GM21515 (cell line): Measurements from ENCODE around the gene GNG2.

Experiments used
- ATAC-seq: cut with Tn5 transposase; IDR thresholded peaks from one replicate; pipeline ENCODE4 v1.9.1; 2021; ENCODE audit not compliant: unreplicated experiment

The GNG2 gene

DNA sequence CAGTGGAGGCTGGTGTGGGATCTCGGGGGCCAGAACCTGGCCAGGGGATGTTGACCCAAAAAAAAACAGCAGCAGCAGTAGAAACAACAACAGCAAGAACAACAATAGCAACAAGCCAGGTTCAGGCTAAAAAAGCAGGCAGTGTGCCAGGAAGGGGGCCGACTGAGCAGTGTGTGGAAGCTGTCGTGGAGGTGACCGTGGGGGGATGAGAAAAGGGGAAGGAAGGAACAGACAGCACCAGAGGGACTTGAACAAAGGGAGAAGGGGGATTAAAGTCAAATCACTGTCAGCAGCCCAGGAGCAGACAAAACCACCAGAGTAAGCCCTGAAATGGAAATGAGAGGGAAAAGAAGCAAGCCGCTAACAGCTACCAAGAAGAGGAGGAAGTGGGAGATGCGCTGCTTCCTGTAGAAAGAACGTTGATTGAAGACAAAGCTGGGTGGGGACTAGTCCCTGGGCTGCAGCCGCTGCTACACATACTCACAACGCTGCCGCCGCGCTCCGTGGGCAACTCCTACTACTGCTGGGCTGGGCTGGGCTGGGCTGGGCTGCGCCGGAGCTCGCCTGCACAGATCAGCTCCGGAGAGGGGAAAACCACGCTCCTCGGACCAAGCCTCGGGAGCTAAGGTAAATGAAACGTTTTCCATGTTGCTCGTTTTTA is at the start of gene GNG2:
GNG2 (plus strand) TSS at position 449 of the 661 bp plus-strand sequence. CDS start 90,067 bp downstream, outside the sequence.
- peak; percentile 90 for ATAC-seq

GRCh38 chr14:51811706-51812105 is 48.7 kb upstream of the GNG2 start:
- ATAC-seq: no peak

GRCh38 chr14:51816031-51816430 is 44.4 kb upstream of the GNG2 start:
- no peak for ATAC-seq

DNA sequence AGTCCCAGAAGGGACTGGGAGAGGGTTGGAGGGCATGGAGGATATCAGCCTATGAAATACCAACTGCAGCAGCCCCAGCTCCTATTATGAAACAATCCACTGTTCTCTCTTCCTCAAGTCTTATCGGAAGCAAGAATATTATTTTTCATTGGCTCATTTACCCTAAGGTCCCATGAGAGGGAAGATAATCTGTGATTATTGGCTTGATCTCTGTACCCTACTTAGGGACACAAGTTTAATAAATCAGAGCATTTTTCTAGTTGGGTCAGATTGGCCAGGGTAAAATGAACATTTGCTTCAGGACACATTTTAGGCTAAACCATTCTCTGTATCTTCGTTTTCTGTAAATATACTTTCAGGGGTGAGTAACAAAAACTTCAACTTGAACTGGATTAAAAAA is 43.1 kb upstream of the GNG2 start:
- ATAC-seq: no peak

DNA sequence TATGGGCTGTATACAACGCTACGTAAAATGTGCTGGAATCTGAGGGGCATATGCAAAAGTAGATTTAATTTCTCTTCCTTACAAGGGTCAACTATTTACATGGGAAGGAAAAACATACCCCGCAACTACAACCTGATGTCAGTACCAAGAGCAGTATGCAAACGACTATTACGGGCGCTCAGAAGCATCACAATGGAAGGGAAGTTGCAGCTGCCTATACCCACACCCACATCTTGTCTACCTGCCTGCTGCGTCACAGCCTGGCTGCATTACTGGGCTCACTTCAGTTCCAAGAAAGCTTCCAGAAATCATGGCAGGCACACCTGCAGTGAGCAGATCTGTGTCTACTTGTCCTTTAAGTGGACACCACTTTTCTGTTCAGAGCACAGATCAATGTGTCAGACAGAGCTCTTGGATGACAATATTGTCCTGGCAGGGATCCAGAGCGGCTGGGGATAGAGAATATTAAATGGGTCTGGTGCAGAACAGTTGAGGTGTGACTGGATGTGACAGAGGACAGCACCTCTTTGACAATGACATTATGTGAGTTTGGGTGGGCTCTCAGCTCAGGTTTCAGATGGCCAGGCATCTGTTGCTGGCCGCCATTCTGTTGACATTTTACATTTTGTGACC is 41.5 kb upstream of the GNG2 start:
- no peak for ATAC-seq

GRCh38 chr14:51821822-51822221 is 38.6 kb upstream of the GNG2 start:
- ATAC-seq: no peak

DNA sequence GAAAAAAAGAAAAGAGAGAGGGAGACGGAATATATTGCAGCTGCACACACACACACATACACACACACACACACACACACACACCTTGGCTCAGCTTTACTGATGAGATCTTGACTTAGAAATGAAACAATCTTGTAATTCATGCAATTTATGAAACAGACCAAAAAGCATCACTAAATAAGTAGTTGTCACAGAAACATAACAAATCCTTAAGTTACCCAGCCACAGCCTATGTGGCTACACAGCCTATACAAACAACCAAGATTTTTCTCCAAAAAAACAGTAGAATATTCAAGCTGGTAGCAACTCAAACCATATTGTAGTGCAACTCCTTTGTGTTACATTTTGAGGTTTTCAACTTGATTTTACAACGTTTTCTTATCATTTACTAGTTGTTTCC is 37.9 kb upstream of the GNG2 start:
- ATAC-seq: no peak

DNA sequence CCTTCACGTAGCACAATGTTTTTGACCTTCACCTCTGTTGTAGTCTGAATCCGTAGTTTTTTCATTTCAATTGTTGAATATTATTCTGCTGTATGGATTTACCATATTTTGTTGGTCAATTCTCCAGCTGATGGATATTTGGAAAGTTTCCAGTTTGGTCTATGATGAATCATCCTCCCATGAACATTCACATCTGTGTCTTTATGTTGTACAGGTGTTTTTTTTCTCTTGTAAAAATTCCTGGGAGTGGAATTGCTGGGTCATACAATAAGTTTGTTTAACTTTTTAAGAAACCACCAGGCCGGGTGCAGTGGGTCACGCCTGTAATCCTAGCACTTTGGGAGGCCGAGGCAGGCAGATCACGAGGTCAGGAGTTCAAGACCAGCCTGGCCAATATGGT is 36.7 kb upstream of the GNG2 start:
- ATAC-seq: no peak

- ATAC-seq: no peak
These were observed 36.2 kb upstream of the GNG2 start for GRCh38 chr14:51824191-51824590.

- ATAC-seq: no peak
These were observed 34.5 kb upstream of the GNG2 start for GRCh38 chr14:51825926-51826325.

DNA sequence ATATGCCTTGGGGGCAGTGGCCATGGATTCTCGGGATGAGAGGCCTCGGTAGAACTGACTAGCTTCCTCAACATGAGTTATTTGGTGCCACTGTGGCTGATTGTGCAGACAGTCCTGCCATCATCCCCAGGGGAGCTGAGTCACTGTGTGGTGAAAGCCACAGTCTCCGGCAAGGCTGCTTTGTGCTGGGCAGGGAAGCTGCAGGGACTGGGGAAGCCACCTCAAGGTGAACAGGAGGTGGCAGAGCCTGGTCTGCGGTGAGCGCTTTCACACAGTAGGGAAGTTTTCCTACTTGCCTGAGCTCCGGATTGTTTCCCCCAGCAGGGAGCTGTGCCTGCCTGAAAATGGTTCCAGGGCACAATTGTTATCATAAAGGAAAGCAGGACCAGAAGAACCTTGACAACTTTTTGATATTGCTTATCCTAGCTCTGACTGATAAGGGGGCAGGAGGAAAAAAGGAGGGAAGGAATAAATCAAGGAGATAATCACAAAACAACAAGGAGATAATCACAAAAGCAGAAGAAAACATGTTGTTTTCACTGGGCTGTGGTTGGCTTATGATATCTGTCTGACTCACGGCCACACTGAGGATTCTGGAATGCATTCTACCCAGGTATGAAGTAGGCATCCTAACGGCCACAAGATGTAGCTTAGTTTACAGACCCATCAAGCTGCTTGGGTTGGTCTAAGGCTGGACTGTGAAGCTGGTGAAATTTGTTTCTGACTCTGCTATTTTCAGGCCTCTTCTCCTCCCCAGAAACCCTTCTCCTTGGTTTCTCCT is 32.2 kb upstream of the GNG2 start:
- ATAC-seq: peak; percentile 65

DNA sequence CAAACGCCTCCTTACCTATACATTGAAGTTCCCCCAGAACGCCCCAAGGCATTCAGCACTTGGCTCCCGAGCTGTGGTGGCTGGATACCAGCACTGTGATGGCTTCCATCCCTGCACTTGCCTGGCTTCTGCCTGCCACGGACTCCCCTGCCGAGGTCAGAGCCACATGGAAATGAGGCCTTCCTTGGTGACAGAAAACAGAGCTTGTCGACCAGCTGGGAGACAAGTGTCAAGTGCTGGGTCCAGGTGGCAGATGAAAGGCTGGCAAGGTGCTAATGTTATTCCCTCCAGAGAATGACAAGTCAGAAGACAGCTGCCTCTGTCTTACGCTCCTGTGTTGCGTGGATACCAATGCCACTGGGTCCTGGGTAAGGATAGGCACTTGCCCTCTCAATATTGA is 26.2 kb upstream of the GNG2 start:
- no peak for ATAC-seq

DNA sequence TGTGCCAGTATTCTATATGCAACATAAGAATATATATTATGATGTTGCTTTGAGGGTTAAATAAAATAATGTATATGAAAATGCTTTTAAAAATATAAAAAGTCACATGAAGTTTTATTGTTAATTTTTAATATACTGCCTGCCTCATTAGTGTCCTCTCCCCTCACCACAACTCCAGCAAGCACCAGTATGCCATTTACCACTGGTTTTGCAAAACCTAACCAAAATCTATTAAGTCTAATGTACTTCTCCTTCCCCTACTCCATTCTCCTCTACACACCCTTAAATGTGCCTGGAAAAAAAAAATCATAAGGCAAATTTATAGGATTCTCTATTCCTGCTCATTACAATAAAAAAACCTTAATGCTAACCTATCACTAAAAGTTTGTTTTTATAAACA is 24.0 kb upstream of the GNG2 start:
- ATAC-seq: no peak

- ATAC-seq: peak; percentile 38
These were observed 16.1 kb upstream of the GNG2 start for GRCh38 chr14:51844081-51844881.

DNA sequence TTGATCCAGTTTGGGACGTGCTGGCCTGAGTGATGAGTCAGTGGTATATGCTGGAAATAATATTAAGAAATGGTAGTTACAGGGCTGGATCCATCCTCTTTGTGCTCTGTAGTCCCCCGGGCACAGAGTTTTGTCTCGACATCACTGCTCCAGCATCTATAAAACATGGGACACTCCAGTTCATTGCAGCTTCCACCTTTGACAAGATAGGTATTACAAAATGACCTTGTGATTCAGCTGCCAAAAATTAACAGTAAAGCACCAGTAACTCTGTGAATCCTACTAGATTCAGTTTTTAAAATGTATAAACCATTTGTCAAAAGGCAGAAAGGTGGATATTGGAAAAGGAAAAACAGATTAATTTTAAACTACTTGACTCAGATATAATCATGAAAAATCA is 14.6 kb upstream of the GNG2 start:
- ATAC-seq: no peak

DNA sequence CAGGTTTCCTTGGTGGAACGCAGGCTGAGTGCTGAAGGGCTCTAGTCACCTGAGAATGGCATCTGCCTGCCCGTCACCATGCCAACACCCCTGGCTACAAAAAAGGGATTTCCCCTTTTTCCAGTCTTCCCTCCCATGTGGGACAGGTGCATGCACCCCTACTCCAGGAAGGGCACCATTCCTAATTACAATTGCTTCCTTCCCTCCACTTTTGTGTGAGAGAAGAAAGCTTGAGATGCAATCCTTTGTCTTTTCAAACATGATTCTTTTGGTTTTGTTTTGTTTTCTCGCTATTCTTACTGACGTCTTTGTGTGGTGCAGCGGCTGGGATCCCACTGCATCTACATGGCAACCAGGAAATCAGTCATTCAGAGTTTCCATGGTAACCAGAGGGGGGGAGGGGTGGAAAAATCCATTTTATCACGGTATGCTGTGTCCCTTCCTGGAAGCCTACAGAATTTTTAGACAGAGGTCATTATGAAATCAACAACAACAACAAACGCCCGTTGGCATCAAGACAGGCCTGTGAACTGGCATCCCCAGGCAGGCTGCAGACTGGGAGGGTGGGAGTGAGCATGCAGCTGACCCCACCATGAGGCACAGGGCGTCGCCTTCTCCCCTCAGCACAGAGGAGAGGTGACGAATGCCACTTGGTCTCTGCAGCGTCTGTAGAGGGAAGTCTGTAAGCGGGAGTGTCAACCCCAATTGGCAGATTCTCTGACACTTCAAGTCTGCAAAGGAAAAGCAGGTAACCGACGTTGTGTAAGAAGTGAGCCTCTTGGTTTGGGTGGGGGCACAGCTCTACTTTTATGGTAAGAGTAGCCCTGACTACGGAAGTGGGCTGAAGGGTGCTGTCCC is 13.6 kb upstream of the GNG2 start:
- peak; percentile 74 for ATAC-seq

DNA sequence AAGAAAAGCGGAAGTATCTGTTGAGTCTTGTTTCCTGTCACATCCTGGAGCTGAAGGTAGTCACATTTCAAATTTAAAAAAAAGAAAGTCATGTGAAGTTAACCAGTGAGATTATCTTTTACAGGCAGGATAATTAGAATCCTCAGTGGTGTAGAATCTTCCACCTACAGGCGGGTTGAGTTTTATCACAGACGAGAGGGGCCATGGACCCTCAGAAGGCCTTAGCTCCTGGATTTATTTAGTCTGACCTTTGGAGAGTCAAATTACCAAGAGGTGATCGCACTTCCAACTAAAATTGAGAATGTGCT is 13.0 kb upstream of the GNG2 start:
- no peak for ATAC-seq

DNA sequence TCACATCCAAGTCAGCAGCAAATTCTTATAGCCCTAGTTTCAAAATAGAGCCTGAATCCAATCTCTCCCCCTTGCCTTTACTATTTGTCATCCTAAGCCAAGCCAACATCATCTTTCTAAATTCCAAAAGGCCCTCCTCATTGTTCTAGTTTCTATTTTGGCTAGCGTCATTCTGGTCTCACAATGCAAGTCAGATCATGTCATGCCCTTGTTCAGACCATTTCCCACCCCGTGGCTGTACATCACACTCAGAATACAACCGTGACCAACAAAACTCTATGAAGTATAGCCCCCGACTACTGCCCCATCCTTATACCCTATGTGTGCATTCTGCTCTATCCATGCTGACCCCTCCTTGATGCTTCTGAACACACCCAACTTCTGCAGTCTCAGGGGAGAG is 12.3 kb upstream of the GNG2 start:
- no peak for ATAC-seq

DNA sequence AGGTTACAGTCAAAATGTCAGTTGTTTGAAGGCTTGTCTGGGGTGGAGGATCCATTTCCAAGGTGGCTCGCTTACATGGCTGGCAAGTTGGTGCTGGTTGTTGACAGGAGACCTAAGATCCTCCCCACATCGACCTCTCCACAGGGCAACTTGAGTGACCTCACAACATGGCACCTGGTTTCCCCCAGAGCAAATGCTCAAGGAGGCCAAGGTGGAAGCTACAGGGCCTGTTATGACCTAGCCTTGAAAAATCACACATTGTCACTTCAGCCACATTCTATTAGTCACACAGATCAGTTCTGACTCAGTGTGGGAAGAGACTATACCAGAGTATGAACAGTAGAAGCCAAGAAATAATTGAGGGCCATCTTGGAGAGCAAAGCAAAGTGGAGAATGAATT is 11.3 kb upstream of the GNG2 start:
- no peak for ATAC-seq

DNA sequence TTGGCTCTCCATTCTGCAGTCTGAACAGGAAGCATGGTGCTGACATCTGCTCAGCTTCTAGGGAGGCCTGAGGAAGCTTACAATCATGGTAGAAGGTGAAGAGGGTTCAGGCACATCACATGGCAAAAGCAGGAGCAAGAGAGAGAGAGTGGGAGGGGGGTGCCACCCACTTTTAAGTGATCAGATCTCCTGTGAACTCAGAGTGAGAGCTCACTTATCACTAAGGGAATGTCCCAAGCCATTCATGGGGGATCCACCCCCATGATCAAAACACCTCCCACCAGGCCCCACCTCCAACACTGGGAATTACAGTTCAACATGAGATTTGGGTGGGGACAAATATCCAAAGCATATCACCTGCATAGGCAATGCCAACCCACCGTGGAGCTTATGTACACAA is 9.8 kb upstream of the GNG2 start:
- ATAC-seq: no peak

GRCh38 chr14:51852541-51852940 is 7.9 kb upstream of the GNG2 start:
- ATAC-seq: no peak
